GM21528 (cell line): ENCODE results near the gene B4GAT1.

Experiments used
- ATAC-seq: cut with Tn5 transposase; IDR thresholded peaks from one replicate; pipeline ENCODE4 v1.9.1; 2021; ENCODE audit warnings: mild to moderate bottlenecking, moderate library complexity; ENCODE audit not compliant: unreplicated experiment, low FRiP score

The B4GAT1 gene

DNA sequence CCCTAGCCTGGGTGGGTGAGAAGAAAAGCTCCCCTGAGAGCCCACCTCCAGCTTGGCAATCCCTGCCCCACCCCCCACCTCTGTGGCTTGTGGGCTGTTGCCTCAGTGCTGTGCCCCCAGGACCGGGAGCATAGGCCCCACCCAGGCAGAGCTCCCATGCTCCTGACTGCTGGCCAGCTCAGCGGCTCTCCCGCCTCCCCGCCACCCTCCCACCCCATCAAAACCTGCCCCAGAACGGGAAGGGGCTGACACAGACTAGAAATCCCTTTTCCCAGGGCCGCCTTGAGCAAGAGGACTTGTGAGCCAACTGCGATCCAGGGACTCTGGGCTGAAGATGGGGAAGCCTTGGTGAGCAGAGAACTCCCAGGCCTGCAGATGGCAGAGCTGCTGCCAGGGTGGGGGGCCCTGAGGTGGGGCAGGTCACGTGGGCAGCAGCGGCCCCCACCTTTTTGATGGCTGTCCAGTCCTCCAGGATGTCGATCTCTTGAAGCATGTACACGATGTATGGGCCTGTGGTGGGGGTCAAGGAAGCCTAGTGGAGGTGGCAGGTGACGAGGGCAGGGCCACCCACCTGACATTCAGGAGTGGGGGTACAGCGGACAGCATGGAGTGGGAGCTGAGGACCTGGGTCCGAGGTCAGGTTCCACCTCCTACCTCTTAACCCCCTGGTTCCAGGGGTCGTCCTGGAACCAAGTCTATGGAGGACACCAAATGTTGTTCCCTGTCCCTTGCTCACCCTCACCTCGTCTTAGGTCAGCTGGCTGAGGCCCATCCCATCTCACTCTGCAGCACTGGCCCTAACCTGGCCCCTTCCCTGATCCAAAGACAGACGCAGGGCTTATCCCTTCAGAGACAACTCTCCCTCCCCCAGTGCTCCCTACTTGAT, 8.9 kb downstream of the B4GAT1 start:
- ATAC-seq: no peak

GRCh38 chr11:66337103-66337899, 10.1 kb downstream of the B4GAT1 start:
- no peak for ATAC-seq

DNA sequence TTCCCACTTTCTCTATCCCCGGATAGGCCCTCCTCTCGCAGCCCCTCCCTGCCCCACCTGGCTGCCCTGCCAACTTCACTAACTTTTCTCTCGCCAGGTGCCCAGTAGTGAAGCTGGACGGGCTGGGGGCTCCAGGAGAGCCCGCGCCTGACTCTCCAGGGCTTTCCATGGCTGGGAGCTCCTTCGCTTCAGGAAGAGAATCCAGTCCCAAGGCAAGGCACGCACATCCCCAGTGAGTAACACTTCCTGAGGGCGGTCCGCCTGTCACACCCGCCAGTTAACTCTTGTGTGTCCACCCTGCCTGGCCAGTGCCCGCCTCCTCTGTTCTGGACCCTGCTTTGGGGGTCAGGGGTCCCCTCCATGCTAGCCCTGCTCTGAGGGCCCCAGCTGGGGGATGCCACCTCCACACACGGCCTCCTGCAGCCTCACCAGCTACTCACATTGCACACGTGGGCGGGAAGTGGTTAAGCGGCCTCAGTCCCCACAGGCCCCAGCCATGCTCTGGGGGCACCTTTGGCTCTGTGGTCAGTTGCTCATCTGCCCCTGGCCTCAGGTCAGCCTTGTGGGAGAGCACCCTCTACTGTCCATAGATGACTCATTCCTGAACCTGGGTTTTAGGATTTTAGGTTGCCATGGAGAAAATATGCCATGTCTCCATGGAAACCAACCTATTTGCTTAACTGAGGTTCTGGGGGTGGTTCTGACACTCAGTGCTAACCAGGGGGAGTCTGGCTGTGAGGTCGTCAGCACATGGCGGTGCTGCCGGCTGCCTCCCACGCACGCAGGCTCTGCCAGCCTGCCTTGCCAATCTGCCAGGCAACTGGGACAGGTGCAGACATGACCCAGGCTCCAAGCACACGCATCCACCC, 11.0 kb downstream of the B4GAT1 start, which contains the start of gene RIN1:
Gene RIN1 (minus strand): TSS at position 201 of the 869 bp plus-strand sequence. CDS start 32 bp downstream, at position 169.
- ATAC-seq: peak; percentile 47

DNA sequence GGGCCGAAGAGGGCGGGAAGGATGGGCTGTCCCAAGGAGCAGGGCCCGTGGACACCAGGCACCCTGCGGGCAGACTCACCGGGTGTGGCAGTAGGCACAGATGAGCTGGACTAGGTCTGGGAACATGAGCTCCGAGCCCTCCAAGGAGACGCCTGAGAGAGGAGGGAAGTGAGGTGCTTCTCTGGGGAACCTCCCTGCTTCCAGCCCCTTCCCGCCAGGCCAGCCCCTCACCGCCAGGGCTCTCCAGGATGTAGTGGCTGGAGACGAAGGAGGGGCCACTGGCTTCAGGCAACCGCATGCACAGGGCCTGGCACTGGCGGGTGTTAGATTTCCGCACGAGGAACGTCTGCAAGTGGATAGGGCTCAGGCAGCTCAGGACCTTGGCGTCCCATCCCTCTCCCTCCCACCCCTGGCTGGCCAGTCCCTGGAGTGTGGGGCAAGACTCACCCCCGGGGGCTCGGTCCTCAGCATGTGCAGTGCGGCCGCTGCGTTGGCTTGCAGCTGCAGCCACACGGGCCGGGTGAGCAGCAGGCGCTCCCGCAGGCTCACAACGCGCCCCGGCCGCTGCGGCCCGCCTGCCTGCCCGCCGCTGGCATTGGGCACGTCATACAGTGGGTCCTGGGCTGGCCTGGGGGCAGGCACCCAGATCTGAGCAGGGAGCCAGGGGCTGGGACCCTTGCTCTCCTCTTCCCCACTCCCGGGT, 11.7 kb downstream of the B4GAT1 start:
- ATAC-seq: no peak

DNA sequence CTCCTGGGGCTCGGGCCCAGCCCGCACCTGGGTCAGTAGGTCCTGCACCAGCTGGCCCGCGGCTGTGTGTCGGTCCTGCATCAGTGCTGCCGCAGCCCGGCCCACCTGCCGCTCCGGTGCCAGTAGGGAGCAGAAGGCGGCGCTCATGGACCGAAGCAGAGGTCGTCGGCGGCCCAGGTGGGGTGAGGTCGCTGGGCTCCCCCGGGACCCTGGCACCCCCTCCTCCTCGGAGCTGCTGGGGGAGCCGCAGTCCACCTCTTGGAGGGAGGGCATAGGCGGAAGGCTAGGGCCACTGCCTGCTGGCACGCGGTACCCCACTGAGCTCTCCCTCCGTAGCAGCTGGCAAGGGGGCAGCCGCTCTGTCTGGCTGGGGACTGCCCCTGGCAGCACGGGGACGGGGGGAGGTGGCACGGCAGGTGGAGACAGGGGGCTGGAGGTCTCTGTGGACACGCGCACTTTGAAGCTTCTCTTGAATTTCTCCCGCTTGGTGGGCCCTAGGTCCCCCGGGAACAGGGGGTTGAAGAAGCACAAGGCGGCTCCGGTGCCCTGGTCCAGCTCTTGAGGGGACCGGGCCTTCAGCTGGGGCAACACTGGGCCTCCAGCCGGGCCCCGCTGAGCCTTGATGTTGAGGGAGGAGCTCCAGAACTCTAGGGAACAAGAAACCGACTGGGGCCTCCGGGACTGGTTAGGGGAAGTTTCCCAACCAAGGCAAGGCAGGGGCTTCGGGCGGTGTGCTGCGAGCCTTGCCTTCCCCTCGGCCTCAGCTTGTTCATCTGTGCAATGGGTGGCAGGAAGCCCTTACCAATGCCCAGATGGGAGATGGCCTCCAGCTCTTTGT, 12.6 kb downstream of the B4GAT1 start:
- ATAC-seq: no peak

DNA sequence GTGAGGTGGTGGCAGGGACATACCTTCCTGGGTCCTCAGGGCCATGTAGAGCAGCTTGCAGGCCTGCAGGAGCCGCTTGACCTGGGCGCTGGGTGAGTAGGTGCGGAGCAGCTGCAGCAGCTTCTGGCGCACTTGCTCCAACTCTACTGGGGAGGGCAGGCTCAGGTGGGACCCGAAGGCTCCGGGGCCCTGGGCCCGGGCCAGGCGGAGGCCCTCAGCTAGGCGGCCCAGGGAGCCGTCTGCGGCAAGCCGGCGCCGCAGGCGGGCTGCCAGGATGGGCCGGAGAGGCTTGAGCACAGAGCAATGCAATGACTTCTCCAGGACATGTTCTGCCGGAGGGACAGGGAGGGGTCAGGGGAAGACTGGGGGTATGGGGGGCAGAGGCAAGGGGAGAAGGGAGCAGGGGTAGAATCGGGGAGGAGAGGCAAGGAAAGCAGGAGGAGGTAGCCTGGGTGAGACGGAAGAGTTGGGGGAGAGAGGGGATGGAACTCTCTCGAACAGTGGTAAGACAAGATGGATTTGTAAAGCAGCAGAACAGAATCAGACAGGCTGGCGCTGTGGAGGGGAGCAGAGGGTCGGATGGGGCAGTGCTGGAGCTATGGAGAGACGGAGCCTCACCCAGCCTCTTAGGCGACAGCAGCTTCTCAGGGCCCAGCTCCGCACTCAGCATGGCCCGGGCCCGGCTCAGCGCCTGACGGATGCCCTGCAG, 13.4 kb downstream of the B4GAT1 start:
- ATAC-seq: no peak

DNA sequence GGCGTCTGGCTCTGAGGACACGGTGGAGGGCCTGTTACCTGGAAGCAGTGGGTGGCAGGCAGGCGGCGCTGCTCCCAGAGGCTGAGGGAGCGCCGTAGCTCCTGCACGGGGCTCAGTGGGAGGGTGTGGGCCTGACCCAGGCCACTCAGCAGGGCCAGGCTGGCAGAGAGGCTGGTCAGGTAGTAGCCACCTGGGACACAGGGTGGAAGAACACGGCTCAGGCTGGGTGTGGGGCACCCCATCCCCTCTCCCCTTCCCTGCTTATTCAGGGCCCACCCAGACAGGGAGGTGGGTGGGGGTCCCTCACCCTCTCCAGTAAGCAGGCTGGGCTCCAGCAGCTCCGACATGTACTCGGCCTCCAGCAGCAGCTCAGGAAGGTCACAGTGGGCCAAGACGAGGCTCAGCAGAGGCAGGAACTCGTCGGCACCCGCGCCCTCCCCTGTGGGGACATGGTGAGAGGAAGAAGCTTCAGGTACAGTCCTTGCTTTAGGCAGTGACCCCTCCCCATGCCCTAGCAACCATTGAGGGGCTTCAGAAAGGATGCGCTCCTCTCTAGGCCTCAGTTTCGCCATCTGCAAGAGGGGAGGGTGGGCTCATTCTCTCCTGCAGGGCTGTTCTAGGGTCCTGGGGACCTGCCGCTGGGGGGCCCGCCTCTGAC, 14.1 kb downstream of the B4GAT1 start:
- no peak for ATAC-seq

GRCh38 chr11:66332371-66333219, 14.8 kb downstream of the B4GAT1 start:
- ATAC-seq: no peak

GRCh38 chr11:66331542-66332370, 15.7 kb downstream of the B4GAT1 start:
- no peak for ATAC-seq

DNA sequence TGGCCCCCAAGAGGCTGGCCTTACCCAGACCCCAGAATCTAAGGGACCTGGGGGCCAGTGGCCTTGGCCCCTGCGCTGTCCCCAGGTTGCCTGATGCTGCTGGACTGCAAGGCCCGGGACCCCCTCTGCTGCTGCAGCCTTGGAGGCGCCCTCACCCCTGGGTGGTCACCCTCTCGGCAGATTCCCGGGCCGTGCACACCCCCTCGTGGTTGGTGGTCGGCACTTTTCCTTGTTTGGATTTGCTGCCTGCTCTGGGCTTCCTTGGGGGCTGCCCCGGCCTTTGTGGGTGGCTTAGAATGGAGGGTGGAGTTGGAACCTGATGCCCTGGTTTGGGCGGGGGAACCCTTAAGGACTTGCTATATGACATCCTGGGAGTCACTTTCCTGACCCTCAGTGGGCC, 16.5 kb downstream of the B4GAT1 start:
- no peak for ATAC-seq

DNA sequence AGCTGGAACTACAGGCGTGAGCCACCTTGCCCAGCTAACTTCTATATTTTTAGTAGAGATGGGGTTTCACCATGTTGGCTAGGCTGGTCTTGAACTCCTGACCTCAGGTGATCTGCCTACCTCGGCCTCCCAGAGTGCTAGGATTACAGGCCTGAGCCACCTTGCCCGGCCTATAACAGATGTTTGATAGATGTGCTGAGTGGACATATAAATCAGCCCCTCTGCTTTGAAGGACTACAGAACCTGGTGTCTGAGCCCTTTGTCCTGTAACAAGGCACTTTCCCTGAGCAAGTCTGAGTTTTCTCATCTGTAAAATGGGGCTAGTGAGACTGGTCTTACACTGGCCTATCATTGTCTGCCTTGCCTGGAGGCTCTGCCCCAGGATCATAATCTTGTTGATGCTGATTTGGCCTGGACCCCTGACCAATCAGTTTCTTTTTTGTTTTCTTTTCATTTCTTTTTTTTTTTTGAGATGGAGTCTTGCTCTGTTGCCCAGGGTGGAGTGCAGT, 18.2 kb downstream of the B4GAT1 start:
- no peak for ATAC-seq

DNA sequence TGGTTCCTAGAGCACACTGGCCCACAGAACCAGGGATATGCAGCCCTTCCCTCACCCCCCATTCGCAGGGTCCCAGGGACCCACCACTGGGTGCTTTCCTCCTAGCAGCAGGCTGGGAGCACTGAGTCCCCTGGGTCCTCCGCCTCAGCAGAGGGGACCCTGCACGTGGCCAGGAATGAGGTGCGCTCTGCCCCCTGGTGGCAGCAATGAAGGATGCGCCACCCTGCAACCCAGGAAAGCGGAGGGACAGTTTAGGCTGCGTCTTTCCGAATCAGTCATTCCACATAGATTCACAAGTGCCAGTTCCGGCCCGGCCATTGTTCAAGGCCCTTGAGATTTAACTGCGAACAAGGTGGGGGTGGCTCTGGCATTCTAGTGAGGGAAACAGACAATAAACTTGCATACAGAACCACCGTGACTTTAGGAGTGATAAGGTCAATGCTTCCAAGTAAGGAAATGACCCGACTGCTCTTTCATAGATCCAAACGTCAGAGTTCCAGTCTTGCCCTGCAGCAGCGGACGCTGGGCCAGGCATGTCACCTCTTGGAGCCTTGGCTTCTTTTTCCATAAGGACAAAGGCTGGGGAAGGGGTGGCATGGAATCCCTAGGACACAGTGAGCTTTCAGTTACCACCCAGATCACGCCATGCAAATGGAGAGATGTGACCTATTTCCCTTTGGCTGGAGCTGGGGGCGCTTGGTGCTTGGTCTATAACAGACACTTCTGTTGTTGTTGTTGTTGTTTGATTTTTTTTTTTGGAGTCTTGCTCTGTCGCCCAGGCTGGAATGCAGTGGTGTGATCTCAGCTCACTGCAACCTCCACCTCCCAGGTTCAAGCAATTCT, 18.9 kb downstream of the B4GAT1 start:
- no peak for ATAC-seq

GRCh38 chr11:66328031-66328301, 19.5 kb downstream of the B4GAT1 start:
- ATAC-seq: no peak

DNA sequence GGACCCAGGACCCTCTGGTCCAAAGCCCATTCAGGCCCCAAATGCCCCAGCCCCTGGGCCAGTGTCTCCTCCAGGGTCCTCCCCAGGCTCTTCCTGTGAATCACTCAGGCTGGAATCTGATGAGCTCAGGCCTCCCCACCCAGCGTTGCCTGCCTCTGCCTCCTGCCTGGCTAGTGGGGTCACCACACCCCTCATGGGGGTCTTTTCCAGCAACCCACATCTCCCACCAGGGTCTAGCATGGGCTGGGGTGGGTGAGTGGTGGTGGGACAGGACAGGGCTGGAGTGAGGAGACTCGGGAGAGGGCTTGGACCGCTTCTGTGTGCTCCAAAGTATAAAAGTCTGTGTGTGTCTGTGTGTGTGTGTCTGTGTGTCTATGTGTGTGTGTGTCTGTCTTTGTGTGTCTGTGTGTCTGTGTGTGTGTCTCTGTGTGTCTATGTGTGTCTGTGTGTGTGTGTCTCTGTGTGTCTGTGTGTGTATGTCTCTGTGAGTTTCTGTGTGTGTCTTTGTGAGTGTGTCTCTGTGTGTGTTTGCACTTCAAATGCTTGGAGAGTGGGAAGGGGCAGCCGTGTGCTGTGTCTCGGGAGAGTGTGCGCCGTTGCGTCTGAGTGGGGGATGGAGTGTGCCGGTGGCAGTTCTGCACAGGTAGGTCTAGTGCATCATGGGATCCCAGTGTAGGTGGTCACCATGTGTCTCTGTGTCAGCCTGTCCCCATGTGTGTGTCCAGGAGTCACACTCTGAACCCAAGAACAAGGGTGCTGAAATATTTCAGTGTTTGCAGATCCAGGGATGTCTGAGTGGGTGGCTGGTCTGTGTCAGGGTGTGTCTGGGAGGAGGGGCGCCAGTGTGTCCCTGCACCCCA, 20.0 kb downstream of the B4GAT1 start:
- no peak for ATAC-seq
